C4-2B (cell line): ENCODE results near the gene MAST4.

ENCODE experiments used
- ZFX ChIP-seq: fragments of 450-650 bp; IDR thresholded peaks from 2 replicates; pipeline ENCODE4 v1.6.1; 2017
- TF ChIP-seq, protein P1 (sequence below): fragments of 450-650 bp; conservative IDR thresholded peaks from 2 replicates; pipeline ENCODE4 v1.5.1; 2017; ENCODE audit warnings: mild to moderate bottlenecking

DNA sequence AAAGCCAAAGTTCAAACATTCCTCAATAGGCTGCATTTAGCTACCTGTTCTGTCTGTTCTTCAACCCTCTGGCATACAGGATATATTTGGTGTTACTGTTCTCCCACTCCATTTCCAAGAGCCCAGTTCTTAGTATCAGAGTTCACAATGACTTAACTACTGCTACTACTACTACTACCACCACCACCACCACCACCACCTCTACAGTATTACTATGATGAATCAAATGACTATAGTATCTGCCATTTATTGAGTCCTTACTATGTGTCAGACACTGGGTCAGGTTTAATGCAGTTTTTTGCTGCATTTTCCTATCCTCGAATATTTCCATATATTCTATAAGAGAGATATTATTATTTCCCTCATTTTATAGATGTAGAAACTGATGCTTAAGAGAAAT is 601.3 kb downstream of the MAST4 start:
- TF ChIP-seq, protein P1, sequence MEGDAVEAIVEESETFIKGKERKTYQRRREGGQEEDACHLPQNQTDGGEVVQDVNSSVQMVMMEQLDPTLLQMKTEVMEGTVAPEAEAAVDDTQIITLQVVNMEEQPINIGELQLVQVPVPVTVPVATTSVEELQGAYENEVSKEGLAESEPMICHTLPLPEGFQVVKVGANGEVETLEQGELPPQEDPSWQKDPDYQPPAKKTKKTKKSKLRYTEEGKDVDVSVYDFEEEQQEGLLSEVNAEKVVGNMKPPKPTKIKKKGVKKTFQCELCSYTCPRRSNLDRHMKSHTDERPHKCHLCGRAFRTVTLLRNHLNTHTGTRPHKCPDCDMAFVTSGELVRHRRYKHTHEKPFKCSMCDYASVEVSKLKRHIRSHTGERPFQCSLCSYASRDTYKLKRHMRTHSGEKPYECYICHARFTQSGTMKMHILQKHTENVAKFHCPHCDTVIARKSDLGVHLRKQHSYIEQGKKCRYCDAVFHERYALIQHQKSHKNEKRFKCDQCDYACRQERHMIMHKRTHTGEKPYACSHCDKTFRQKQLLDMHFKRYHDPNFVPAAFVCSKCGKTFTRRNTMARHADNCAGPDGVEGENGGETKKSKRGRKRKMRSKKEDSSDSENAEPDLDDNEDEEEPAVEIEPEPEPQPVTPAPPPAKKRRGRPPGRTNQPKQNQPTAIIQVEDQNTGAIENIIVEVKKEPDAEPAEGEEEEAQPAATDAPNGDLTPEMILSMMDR, result no peak
- TF ChIP-seq ZFX, result no peak
